ENCODE results near the gene ISM2.

DNA sequence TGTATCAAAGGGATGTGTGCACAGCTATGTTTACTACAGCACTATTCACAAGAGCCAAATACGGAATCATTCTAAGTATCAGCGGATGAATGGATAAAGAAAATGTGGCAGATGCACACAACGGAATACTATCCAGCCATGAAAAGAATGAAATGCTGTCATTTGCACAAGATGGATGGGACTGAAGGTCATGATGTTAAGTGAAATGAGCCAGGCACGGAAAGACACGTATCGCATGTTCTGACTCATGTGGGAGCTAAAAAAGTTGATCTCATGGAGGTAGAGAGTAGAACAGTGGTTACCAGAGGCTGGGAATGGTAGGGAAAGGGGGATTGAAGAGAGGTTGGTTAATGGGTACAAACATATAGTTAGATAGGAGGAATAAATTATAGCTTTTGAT, 25.9 kb upstream of the ISM2 start:
- TF ChIP-seq CTCF (IDR thresholded peaks at IDR 0.05; ENCODE audit: low read length): no peak
- no peak for TF ChIP-seq EZH2 (IDR thresholded peaks at IDR 0.05; ENCODE audit: borderline replicate concordance, low read length)

All from OCI-LY1 (cell line).